GM21529 (cell line): ENCODE data around the gene GORASP1.

ENCODE experiments used
- ATAC-seq: cut with Tn5 transposase; IDR thresholded peaks from one replicate; pipeline ENCODE4 v1.9.1; 2021; ENCODE audit not compliant: unreplicated experiment

GORASP1 gene

GRCh38 chr3:39103791-39104552, 3.5 kb downstream of the GORASP1 start:
- ATAC-seq = no peak

GRCh38 chr3:39103324-39103693, 4.1 kb downstream of the GORASP1 start:
- ATAC-seq = no peak

GRCh38 chr3:39102504-39103323, 4.7 kb downstream of the GORASP1 start:
- no peak for ATAC-seq

- peak; percentile 71 for ATAC-seq
These were observed 6.3 kb downstream of the GORASP1 start for GRCh38 chr3:39101022-39101689.

GRCh38 chr3:39100500-39100886, 6.9 kb downstream of the GORASP1 start:
- no peak for ATAC-seq

GRCh38 chr3:39099738-39100499, 7.5 kb downstream of the GORASP1 start:
- no peak for ATAC-seq

GRCh38 chr3:39099242-39099641, 8.2 kb downstream of the GORASP1 start:
- no peak for ATAC-seq

- ATAC-seq = no peak
These were observed 8.9 kb downstream of the GORASP1 start for GRCh38 chr3:39098473-39099000.

GRCh38 chr3:39097716-39098472, 9.5 kb downstream of the GORASP1 start:
- ATAC-seq = no peak

- ATAC-seq = no peak
These were observed 10.7 kb downstream of the GORASP1 start for GRCh38 chr3:39096775-39097174.

GRCh38 chr3:39095778-39096177, 11.6 kb downstream of the GORASP1 start:
- ATAC-seq = no peak

- no peak for ATAC-seq
These were observed 12.4 kb downstream of the GORASP1 start for GRCh38 chr3:39094851-39095677.

- ATAC-seq = no peak
These were observed 16.5 kb downstream of the GORASP1 start for GRCh38 chr3:39090922-39091321.

- ATAC-seq = no peak
These were observed 18.5 kb downstream of the GORASP1 start for GRCh38 chr3:39088889-39089288.

GRCh38 chr3:39088456-39088855, 19.0 kb downstream of the GORASP1 start:
- no peak for ATAC-seq

GRCh38 chr3:39086144-39086543, 21.3 kb downstream of the GORASP1 start:
- peak; percentile 82 for ATAC-seq

GRCh38 chr3:39082666-39083313, 24.6 kb downstream of the GORASP1 start:
- no peak for ATAC-seq

GRCh38 chr3:39080026-39080425, 27.4 kb downstream of the GORASP1 start:
- ATAC-seq = no peak

- no peak for ATAC-seq
These were observed 27.9 kb downstream of the GORASP1 start for GRCh38 chr3:39079530-39079929.
